Fibroblast of skin of back (primary cell): ENCODE results near the gene POU2AF1.
A peak's percentile ranks its signal among the peaks of the same experiment; 100 is the strongest.

Experiments used
- DNase-seq: peaks from one replicate; pipeline ENCODE4 v3.0.0-alpha.2; 2013

The POU2AF1 gene

GRCh38 chr11:111360150-111361043 lies 18.7 kb downstream of the POU2AF1 start:
- no peak for DNase-seq

GRCh38 chr11:111359223-111360149 lies 19.6 kb downstream of the POU2AF1 start:
- no peak for DNase-seq

GRCh38 chr11:111358038-111359001 lies 20.8 kb downstream of the POU2AF1 start:
- no peak for DNase-seq

GRCh38 chr11:111357150-111358037 lies 21.7 kb downstream of the POU2AF1 start:
- no peak for DNase-seq

GRCh38 chr11:111356660-111357048 lies 22.4 kb downstream of the POU2AF1 start:
- DNase-seq = no peak

GRCh38 chr11:111355956-111356659 lies 23.0 kb downstream of the POU2AF1 start:
- no peak for DNase-seq

- DNase-seq = no peak
These were observed 24.0 kb downstream of the POU2AF1 start for GRCh38 chr11:111355101-111355500.

- DNase-seq = no peak
These were observed 24.5 kb downstream of the POU2AF1 start for GRCh38 chr11:111354601-111354891.

- no peak for DNase-seq
These were observed 25.1 kb downstream of the POU2AF1 start for GRCh38 chr11:111353776-111354600.

GRCh38 chr11:111352935-111353710 lies 26.0 kb downstream of the POU2AF1 start:
- DNase-seq = no peak

GRCh38 chr11:111352231-111352746 lies 26.8 kb downstream of the POU2AF1 start:
- DNase-seq = no peak

GRCh38 chr11:111351374-111352055 lies 27.6 kb downstream of the POU2AF1 start:
- DNase-seq = no peak

GRCh38 chr11:111350811-111351210 lies 28.3 kb downstream of the POU2AF1 start:
- DNase-seq = no peak

GRCh38 chr11:111349191-111349695 lies 29.8 kb downstream of the POU2AF1 start:
- DNase-seq = no peak

GRCh38 chr11:111348147-111348546 lies 30.9 kb downstream of the POU2AF1 start:
- no peak for DNase-seq

GRCh38 chr11:111347723-111348115 lies 31.4 kb downstream of the POU2AF1 start:
- peak; percentile 56 for DNase-seq

GRCh38 chr11:111347002-111347722 lies 31.9 kb downstream of the POU2AF1 start:
- DNase-seq = no peak
